ENCODE results near the gene CYP39A1. TPM values are rescaled to one million over a fixed set of nuclear protein-coding genes. Genes with fewer than 3 reads are reported as not detected.

CYP39A1 gene
- total and polyA plus RNA-seq, 9 of the 15 experiments (the other 6 are each of a cell fraction or from before 2014, with no cell fraction given) = not detected

DNA sequence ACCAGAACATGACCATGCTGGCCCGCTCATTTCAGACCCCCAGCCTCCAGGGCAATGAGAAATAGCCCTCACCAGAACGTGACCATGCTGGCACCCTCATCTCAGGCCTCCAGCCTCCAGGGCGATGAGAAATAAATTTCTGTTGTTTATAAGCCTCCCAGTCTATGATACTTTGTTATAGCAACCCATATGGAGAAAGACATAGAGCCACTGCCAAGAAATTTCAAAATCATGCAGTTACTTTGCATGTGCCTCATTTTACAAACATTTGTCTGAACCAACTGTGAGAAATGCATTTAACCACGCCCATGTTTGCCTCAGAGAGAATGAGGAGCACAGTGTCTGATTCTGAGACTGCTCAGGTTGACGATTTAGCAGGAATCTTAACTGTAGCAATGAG, 15.5 kb downstream of the CYP39A1 start:
- intact Hi-C loops (cut with micrococcal nuclease) = no loop called here
- ATAC-seq (no peak), DNase-seq (ENCODE audit: extremely low read depth in 1 of 4, low spot score in 3 of 4) (no peak), FAIRE-seq (no peak)
- in situ Hi-C loops (cut with MboI) = loop anchor here (10.0 kb wide), 1 partner anchor 212 kb away; no protein-coding TSS in a partner anchor
- TF ChIP-seq PPARD (CRISPR knock-in tag; IDR thresholded peaks at IDR 0.05) = no peak
- TF ChIP-seq, protein P1, sequence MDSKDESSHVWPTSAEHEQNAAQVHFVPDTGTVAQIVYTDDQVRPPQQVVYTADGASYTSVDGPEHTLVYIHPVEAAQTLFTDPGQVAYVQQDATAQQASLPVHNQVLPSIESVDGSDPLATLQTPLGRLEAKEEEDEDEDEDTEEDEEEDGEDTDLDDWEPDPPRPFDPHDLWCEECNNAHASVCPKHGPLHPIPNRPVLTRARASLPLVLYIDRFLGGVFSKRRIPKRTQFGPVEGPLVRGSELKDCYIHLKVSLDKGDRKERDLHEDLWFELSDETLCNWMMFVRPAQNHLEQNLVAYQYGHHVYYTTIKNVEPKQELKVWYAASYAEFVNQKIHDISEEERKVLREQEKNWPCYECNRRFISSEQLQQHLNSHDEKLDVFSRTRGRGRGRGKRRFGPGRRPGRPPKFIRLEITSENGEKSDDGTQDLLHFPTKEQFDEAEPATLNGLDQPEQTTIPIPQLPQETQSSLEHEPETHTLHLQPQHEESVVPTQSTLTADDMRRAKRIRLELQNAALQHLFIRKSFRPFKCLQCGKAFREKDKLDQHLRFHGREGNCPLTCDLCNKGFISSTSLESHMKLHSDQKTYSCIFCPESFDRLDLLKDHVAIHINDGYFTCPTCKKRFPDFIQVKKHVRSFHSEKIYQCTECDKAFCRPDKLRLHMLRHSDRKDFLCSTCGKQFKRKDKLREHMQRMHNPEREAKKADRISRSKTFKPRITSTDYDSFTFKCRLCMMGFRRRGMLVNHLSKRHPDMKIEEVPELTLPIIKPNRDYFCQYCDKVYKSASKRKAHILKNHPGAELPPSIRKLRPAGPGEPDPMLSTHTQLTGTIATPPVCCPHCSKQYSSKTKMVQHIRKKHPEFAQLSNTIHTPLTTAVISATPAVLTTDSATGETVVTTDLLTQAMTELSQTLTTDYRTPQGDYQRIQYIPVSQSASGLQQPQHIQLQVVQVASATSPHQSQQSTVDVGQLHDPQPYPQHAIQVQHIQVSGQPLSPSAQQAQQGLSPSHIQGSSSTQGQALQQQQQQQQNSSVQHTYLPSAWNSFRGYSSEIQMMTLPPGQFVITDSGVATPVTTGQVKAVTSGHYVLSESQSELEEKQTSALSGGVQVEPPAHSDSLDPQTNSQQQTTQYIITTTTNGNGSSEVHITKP (IDR thresholded peaks at IDR 0.05; ENCODE audit: partially characterized antibody) = no peak
- no peak for TF ChIP-seq GABPB1 (CRISPR knock-in tag; IDR thresholded peaks at IDR 0.05)
- TF ChIP-seq ZNF197 (CRISPR knock-in tag; IDR thresholded peaks at IDR 0.05; ENCODE audit: low read depth) = no peak
- TF ChIP-seq ZNF23 (CRISPR knock-in tag; IDR thresholded peaks at IDR 0.05) = no peak
- no peak for TF ChIP-seq TAL1 (IDR thresholded peaks at IDR 0.05)
- TF ChIP-seq PHF8 (IDR thresholded peaks at IDR 0.05; ENCODE audit: borderline replicate concordance, low read length) = no peak
- no peak for TF ChIP-seq TAF7 (tag; IDR thresholded peaks at IDR 0.05)
- TF ChIP-seq ERF (CRISPR knock-in tag; IDR thresholded peaks at IDR 0.05) = no peak
- TF ChIP-seq, protein P2, sequence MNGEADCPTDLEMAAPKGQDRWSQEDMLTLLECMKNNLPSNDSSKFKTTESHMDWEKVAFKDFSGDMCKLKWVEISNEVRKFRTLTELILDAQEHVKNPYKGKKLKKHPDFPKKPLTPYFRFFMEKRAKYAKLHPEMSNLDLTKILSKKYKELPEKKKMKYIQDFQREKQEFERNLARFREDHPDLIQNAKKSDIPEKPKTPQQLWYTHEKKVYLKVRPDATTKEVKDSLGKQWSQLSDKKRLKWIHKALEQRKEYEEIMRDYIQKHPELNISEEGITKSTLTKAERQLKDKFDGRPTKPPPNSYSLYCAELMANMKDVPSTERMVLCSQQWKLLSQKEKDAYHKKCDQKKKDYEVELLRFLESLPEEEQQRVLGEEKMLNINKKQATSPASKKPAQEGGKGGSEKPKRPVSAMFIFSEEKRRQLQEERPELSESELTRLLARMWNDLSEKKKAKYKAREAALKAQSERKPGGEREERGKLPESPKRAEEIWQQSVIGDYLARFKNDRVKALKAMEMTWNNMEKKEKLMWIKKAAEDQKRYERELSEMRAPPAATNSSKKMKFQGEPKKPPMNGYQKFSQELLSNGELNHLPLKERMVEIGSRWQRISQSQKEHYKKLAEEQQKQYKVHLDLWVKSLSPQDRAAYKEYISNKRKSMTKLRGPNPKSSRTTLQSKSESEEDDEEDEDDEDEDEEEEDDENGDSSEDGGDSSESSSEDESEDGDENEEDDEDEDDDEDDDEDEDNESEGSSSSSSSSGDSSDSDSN (IDR thresholded peaks at IDR 0.05; ENCODE audit: borderline replicate concordance in 1 of 2, low read depth in 2 of 2, low read length in 2 of 2) = no peak
- no peak for TF ChIP-seq MECOM (CRISPR knock-in tag; IDR thresholded peaks at IDR 0.05)
- no peak overlapping the region for H2AFZ ChIP-seq (ENCODE audit: low read depth, low read length)
- H3K9ac ChIP-seq (ENCODE audit: insufficient read depth in 1 of 2, low read depth in 2 of 2, low read length in 2 of 2) = no peak overlapping the region
- no TSS peak for BruUV-seq (replicated peaks)
- H3K9me1 ChIP-seq (ENCODE audit: control insufficient read depth, insufficient read depth, low read length) = no peaks in the 10 kb centered on the region
- H3K9me3 ChIP-seq (replicated peaks; ENCODE audit: control insufficient read depth, insufficient read depth, low read depth, low read length) = no peaks in the 10 kb centered on the region
- H4K20me1 ChIP-seq (replicated peaks; ENCODE audit: control insufficient read depth, insufficient read depth, low read length) = no peaks in the 10 kb centered on the region
- H3K36me3 ChIP-seq (ENCODE audit: control insufficient read depth, insufficient read depth, low read length) = no peaks in the 10 kb centered on the region; the same call in 2 of the 3 replicates
- H3K4me3 ChIP-seq = no peak overlapping the region
- CTCF ChIA-PET (ENCODE audit: low intra/inter-chr PET ratio) = no interaction called here
- no peaks in the 10 kb centered on the region for H3K79me2 ChIP-seq (ENCODE audit: control insufficient read depth, insufficient read depth, low read length)
- H3K4me1 ChIP-seq (replicated peaks in 1 of 2; ENCODE audit: control insufficient read depth in 2 of 2, insufficient read depth in 2 of 2, low read length in 2 of 2) = no peaks in the 10 kb centered on the region
- no peak overlapping the region for H3K4me2 ChIP-seq (ENCODE audit: insufficient read depth, low read length)
- no peak overlapping the region for H3K27ac ChIP-seq (ENCODE audit: extremely low read depth, low read depth, low read length)
- POLR2A ChIA-PET = no interaction called here
- 1% methylated on average over 5 of the region's 5 CpGs for WGBS (ENCODE audit: insufficient coverage, low coverage, missing lambda C conversion rate)
- H3K27me3 ChIP-seq (ENCODE audit: control insufficient read depth in 2 of 2, insufficient read depth in 2 of 2, low read length in 2 of 2) = no peaks in the 10 kb centered on the region; a peak in 1 of 5 replicates

Measured in K562 (cell line).